SK-N-SH treated with all-trans-retinoic acid at 6 μM for 48 hours (cell line): ENCODE data around the gene ABCD1.

ENCODE experiments used
- ATAC-seq: fragments of 200-7000 bp; cut with Tn5 transposase; 3 replicates; pipeline ENCODE4 v1.9.1; 2020; ENCODE audit warnings: mild to moderate bottlenecking, moderate library complexity
- ARNTL ChIP-seq: fragments of 450-650 bp; formaldehyde crosslinking; IDR thresholded peaks from 2 replicates; pipeline ENCODE4 v1.5.0; 2020; ENCODE audit warnings: low read depth, mild to moderate bottlenecking, moderate library complexity, borderline replicate concordance
- BACH2 ChIP-seq: fragments of 250-450 bp; sonication (Bioruptor Pico); IDR thresholded peaks from 2 replicates; pipeline ENCODE4 v1.9.0; 2021; ENCODE audit warnings: mild to moderate bottlenecking, borderline replicate concordance
- CREB5 ChIP-seq: fragments of 250-450 bp; sonication (Bioruptor Pico); IDR thresholded peaks from 2 replicates; pipeline ENCODE4 v1.5.1; 2020; ENCODE audit warnings: low read depth, mild to moderate bottlenecking, moderate library complexity
- CSDC2 ChIP-seq: fragments of 250-450 bp; sonication (Bioruptor Pico); IDR thresholded peaks from 2 replicates; pipeline ENCODE4 v1.5.0; 2020; ENCODE audit warnings: mild to moderate bottlenecking, moderate library complexity
- ESRRG ChIP-seq: fragments of 250-450 bp; sonication (Bioruptor Pico); IDR thresholded peaks from 2 replicates; pipeline ENCODE4 v1.6.1; 2021; ENCODE audit warnings: mild to moderate bottlenecking
- GLIS3 ChIP-seq: fragments of 250-450 bp; sonication (Bioruptor Pico); IDR thresholded peaks from 2 replicates; pipeline ENCODE4 v1.5.0; 2020; ENCODE audit warnings: mild to moderate bottlenecking, moderate library complexity
- ISL1 ChIP-seq: fragments of 250-450 bp; sonication (Bioruptor Pico); IDR thresholded peaks from 2 replicates; pipeline ENCODE4 v2.1.2; 2022; ENCODE audit warnings: mild to moderate bottlenecking, moderate library complexity
- OSR1 ChIP-seq: fragments of 250-450 bp; sonication (Bioruptor Pico); IDR thresholded peaks from 2 replicates; pipeline ENCODE4 v1.8.0; 2022; ENCODE audit warnings: moderate library complexity, mild to moderate bottlenecking, inconsistent platforms
- PATZ1 ChIP-seq: fragments of 250-450 bp; sonication (Bioruptor Pico); IDR thresholded peaks from 2 replicates; pipeline ENCODE4 v1.8.0; 2020; ENCODE audit warnings: mild to moderate bottlenecking, moderate library complexity, borderline replicate concordance
- POU6F1 ChIP-seq: fragments of 250-450 bp; sonication (Bioruptor Pico); IDR thresholded peaks from 2 replicates; pipeline ENCODE4 v1.8.0; 2021; ENCODE audit warnings: low read depth, mild to moderate bottlenecking, moderate library complexity, borderline replicate concordance
- PPARA ChIP-seq: fragments of 250-450 bp; sonication (Bioruptor Pico); IDR thresholded peaks from 2 replicates; pipeline ENCODE4 v1.5.0; 2020; ENCODE audit warnings: mild to moderate bottlenecking, borderline replicate concordance
- RARB ChIP-seq: fragments of 250-450 bp; sonication (Bioruptor Pico); IDR thresholded peaks from 2 replicates; pipeline ENCODE4 v1.8.0; 2021; ENCODE audit warnings: mild to moderate bottlenecking, moderate library complexity
- SNAI2 ChIP-seq: fragments of 250-450 bp; sonication (Bioruptor Pico); IDR thresholded peaks from 2 replicates; pipeline ENCODE4 v1.5.0; 2020; ENCODE audit warnings: mild to moderate bottlenecking, moderate library complexity
- TCF4 ChIP-seq: fragments of 250-450 bp; sonication (Bioruptor Pico); IDR thresholded peaks from 2 replicates; pipeline ENCODE4 v1.8.0; 2021; ENCODE audit warnings: mild to moderate bottlenecking, moderate library complexity, borderline replicate concordance
- TOX ChIP-seq: fragments of 250-450 bp; sonication (Bioruptor Pico); IDR thresholded peaks from 2 replicates; pipeline ENCODE4 v1.8.0; 2021; ENCODE audit warnings: mild to moderate bottlenecking, moderate library complexity, borderline replicate concordance
- ZC3H10 ChIP-seq: fragments of 250-450 bp; sonication (Bioruptor Pico); IDR thresholded peaks from 2 replicates; pipeline ENCODE4 v1.5.1; 2021; ENCODE audit warnings: mild to moderate bottlenecking, moderate library complexity
- ZFP30 ChIP-seq: fragments of 450-650 bp; formaldehyde crosslinking; IDR thresholded peaks from 2 replicates; pipeline ENCODE4 v1.5.0; 2022; ENCODE audit warnings: mild to moderate bottlenecking, moderate library complexity
- TF ChIP-seq, protein P1 (sequence below): fragments of 250-450 bp; sonication (Bioruptor Pico); IDR thresholded peaks from 2 replicates; pipeline ENCODE4 v1.5.1; 2021; ENCODE audit warnings: mild to moderate bottlenecking, moderate library complexity
- TF ChIP-seq, protein P2 (sequence below): fragments of 250-450 bp; sonication (Bioruptor Pico); IDR thresholded peaks from 2 replicates; pipeline ENCODE4 v1.5.0; 2020; ENCODE audit warnings: mild to moderate bottlenecking, moderate library complexity

The ABCD1 gene

DNA sequence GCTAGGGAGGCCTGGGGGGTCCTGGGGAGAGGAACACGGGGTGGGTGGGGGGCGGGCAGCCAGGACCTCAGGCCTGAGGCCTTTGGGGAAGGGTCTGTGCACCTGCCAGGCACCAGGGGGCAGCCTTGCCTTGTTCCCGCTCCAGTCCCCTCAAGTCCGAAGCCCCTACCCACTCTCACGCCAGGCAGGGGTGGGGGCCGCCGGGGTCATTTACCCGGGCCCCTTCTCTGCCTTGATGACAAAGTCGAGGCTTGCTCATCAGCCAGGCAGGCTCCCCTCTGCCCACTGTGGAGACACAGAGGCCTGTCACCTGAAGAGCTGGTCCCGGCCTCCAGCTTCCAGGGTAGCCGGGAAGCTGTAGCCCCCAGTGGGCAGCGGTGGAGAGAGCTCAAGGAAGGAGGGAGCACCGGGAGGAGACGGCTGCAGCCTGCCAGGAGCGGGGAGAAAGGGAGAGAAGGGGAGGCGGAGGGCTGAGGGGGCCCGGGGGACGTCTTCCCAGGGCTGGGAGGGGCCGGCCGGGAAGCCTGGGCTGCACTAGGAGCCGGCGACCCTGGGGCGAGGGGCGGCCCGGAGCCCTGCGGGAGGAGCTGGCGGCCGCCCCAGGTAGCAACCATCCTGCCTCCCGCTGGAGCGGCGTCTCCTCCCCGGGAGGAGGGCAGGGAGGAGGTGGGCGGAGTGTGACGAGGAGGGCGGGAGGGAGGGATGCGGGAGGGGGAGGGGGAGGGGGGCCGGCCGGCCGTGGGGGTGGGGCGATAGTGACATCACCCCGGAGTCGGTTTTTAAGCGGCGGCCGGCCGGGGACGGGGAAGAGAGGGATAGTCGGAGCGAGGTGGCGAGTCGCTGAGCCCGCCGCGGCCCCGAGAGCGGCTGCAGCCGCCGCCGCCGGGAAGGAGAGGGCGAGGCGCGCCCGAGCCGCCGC, 37.3 kb upstream of the ABCD1 start, which contains the start of gene SLC6A8 (continued):
- TF ChIP-seq, protein P1, sequence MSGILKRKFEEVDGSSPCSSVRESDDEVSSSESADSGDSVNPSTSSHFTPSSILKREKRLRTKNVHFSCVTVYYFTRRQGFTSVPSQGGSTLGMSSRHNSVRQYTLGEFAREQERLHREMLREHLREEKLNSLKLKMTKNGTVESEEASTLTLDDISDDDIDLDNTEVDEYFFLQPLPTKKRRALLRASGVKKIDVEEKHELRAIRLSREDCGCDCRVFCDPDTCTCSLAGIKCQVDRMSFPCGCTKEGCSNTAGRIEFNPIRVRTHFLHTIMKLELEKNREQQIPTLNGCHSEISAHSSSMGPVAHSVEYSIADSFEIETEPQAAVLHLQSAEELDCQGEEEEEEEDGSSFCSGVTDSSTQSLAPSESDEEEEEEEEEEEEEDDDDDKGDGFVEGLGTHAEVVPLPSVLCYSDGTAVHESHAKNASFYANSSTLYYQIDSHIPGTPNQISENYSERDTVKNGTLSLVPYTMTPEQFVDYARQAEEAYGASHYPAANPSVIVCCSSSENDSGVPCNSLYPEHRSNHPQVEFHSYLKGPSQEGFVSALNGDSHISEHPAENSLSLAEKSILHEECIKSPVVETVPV (CRISPR knock-in tag), result no peak

DNA sequence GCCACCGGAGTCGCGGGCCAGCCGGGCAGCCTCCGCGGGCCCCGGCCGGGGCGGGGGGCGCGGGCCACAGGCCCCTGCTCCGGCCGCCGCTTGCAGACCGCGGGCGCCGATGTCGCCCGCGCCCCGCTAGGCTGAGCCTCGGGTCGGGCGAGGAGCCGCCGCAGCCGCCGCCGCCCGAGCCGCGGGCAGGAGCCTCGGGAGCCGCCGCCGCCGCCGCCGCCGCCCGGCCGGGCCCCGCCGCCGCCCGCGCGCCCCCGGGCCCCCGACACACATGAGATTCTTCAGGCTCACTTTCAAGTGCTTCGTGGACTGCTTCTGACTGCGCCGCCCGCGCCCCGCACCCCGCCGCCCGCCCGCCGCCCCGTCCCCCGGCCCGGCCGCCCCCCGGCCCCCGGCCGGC, 36.6 kb upstream of the ABCD1 start:
- TF ChIP-seq ZFP30, result no peak
- no peak for TF ChIP-seq ZC3H10 (CRISPR knock-in tag)
- no peak for TF ChIP-seq POU6F1
- TF ChIP-seq BACH2 (CRISPR knock-in tag), result no peak
- TF ChIP-seq TCF4 (CRISPR knock-in tag), result no peak
- no peak for TF ChIP-seq CREB5 (CRISPR knock-in tag)
- TF ChIP-seq OSR1 (CRISPR knock-in tag), result no peak
- TF ChIP-seq, protein P2, sequence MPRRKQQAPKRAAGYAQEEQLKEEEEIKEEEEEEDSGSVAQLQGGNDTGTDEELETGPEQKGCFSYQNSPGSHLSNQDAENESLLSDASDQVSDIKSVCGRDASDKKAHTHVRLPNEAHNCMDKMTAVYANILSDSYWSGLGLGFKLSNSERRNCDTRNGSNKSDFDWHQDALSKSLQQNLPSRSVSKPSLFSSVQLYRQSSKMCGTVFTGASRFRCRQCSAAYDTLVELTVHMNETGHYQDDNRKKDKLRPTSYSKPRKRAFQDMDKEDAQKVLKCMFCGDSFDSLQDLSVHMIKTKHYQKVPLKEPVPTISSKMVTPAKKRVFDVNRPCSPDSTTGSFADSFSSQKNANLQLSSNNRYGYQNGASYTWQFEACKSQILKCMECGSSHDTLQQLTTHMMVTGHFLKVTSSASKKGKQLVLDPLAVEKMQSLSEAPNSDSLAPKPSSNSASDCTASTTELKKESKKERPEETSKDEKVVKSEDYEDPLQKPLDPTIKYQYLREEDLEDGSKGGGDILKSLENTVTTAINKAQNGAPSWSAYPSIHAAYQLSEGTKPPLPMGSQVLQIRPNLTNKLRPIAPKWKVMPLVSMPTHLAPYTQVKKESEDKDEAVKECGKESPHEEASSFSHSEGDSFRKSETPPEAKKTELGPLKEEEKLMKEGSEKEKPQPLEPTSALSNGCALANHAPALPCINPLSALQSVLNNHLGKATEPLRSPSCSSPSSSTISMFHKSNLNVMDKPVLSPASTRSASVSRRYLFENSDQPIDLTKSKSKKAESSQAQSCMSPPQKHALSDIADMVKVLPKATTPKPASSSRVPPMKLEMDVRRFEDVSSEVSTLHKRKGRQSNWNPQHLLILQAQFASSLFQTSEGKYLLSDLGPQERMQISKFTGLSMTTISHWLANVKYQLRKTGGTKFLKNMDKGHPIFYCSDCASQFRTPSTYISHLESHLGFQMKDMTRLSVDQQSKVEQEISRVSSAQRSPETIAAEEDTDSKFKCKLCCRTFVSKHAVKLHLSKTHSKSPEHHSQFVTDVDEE (CRISPR knock-in tag), result no peak
- TF ChIP-seq RARB (CRISPR knock-in tag), result no peak
- no peak for TF ChIP-seq ESRRG (CRISPR knock-in tag)
- no peak for TF ChIP-seq PPARA (CRISPR knock-in tag)
- no peak for TF ChIP-seq PATZ1 (CRISPR knock-in tag)
- TF ChIP-seq, protein P1 (CRISPR knock-in tag), result no peak
- no peak for TF ChIP-seq ARNTL (CRISPR knock-in tag)
- TF ChIP-seq SNAI2 (CRISPR knock-in tag), result no peak
- TF ChIP-seq GLIS3, result no peak
- TF ChIP-seq, all 23 proteins: peak for 0
- no peak for ATAC-seq

DNA sequence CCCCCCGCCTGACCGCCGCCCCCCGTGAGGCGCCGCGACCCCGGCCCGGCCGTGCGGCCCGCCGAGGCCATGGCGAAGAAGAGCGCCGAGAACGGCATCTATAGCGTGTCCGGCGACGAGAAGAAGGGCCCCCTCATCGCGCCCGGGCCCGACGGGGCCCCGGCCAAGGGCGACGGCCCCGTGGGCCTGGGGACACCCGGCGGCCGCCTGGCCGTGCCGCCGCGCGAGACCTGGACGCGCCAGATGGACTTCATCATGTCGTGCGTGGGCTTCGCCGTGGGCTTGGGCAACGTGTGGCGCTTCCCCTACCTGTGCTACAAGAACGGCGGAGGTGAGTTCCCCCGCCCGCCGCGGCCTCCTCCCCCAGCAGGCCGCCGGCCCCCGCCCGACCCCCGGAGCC, 36.1 kb upstream of the ABCD1 start:
- no peak for ATAC-seq
- TF ChIP-seq CSDC2 (CRISPR knock-in tag) (no peak), CREB5 (CRISPR knock-in tag) (no peak), ZFP30 (no peak), ESRRG (CRISPR knock-in tag) (no peak), ARNTL (CRISPR knock-in tag) (no peak), RARB (CRISPR knock-in tag) (no peak), BACH2 (CRISPR knock-in tag) (no peak), ISL1 (no peak), TCF4 (CRISPR knock-in tag) (no peak), TOX (CRISPR knock-in tag) (no peak), ZC3H10 (CRISPR knock-in tag) (no peak)
- TF ChIP-seq, protein P2 (CRISPR knock-in tag), result no peak
- TF ChIP-seq, all 23 proteins: peak for 0
